ENCODE results near the gene SPOCK1.

DNA sequence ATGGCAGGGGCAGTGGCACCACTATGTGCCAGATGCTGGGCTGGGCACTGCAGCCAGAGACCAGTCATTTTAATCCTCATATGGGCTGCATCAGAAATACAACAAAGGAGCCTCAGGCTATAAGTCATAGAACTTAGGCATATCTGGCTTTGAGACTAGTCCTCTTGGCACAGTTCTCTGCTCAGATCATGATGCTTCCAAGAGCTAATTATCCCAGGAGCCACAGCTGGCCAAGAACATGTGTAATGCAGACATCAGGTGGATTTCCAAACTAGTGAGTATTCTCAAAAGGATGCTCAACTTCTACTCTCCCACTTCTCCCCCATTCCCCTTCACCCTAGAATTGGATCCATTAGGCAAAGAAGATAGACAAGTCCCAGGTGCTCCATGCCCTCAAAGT lies 571.6 kb downstream of the SPOCK1 start:
- TF ChIP-seq, protein P1, sequence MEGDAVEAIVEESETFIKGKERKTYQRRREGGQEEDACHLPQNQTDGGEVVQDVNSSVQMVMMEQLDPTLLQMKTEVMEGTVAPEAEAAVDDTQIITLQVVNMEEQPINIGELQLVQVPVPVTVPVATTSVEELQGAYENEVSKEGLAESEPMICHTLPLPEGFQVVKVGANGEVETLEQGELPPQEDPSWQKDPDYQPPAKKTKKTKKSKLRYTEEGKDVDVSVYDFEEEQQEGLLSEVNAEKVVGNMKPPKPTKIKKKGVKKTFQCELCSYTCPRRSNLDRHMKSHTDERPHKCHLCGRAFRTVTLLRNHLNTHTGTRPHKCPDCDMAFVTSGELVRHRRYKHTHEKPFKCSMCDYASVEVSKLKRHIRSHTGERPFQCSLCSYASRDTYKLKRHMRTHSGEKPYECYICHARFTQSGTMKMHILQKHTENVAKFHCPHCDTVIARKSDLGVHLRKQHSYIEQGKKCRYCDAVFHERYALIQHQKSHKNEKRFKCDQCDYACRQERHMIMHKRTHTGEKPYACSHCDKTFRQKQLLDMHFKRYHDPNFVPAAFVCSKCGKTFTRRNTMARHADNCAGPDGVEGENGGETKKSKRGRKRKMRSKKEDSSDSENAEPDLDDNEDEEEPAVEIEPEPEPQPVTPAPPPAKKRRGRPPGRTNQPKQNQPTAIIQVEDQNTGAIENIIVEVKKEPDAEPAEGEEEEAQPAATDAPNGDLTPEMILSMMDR (conservative IDR thresholded peaks at IDR 0.05 in 1 of 2, IDR thresholded peaks at IDR 0.05 in 1 of 2; ENCODE audit: extremely low read depth in 1 of 2, insufficient read depth in 1 of 2, low read depth in 1 of 2, low read length in 2 of 2): no peak
- no peak for TF ChIP-seq EZH2 (IDR thresholded peaks at IDR 0.05; ENCODE audit: borderline replicate concordance, low read length)
